HG03025 (cell line): ENCODE results near the gene SPARCL1.
A peak's percentile ranks its signal among the peaks of the same experiment; 100 is the strongest.
"Not testable (repeated sequence)": the region's sequence is repeated elsewhere in the genome, so short reads cannot be mapped to it uniquely, and the experiment has no call there.

Experiments used
- ATAC-seq: cut with Tn5 transposase; IDR thresholded peaks from one replicate; pipeline ENCODE4 v1.9.1; 2021; ENCODE audit warnings: mild to moderate bottlenecking, moderate library complexity; ENCODE audit not compliant: unreplicated experiment, low FRiP score

Gene SPARCL1

GRCh38 chr4:87529187-87529586, at the start of gene SPARCL1:
TSS of gene SPARCL1 (minus strand) at chr4:87529376. CDS start at chr4:87499574, 29,802 bp downstream.
- no peak for ATAC-seq

- ATAC-seq, result no peak
These were observed 46.8 kb upstream of the SPARCL1 start for GRCh38 chr4:87575983-87576382.

- no peak for ATAC-seq
These were observed 46.2 kb upstream of the SPARCL1 start for GRCh38 chr4:87575408-87575807.

- ATAC-seq, result no peak
These were observed 45.8 kb upstream of the SPARCL1 start for GRCh38 chr4:87574996-87575395.

- not testable (repeated sequence) for ATAC-seq
These were observed 45.2 kb upstream of the SPARCL1 start for GRCh38 chr4:87574376-87574775.

- ATAC-seq, result no peak
These were observed 41.2 kb upstream of the SPARCL1 start for GRCh38 chr4:87570290-87570805.

GRCh38 chr4:87567191-87567590, 38.0 kb upstream of the SPARCL1 start:
- ATAC-seq, result no peak

- no peak for ATAC-seq
These were observed 37.1 kb upstream of the SPARCL1 start for GRCh38 chr4:87566276-87566675.

GRCh38 chr4:87565746-87566145, 36.6 kb upstream of the SPARCL1 start:
- no peak for ATAC-seq

GRCh38 chr4:87560802-87561201, 31.6 kb upstream of the SPARCL1 start:
- ATAC-seq, result no peak

- peak; percentile 94 for ATAC-seq
These were observed 30.1 kb upstream of the SPARCL1 start for GRCh38 chr4:87559090-87559837.

- no peak for ATAC-seq
These were observed 28.2 kb upstream of the SPARCL1 start for GRCh38 chr4:87557348-87557747.

GRCh38 chr4:87555773-87556619, 26.8 kb upstream of the SPARCL1 start:
- no peak for ATAC-seq

GRCh38 chr4:87553182-87553581, 24.0 kb upstream of the SPARCL1 start:
- no peak for ATAC-seq

GRCh38 chr4:87551361-87551760, 22.2 kb upstream of the SPARCL1 start:
- ATAC-seq, result no peak

GRCh38 chr4:87547016-87547708, 18.0 kb upstream of the SPARCL1 start:
- ATAC-seq, result no peak

- ATAC-seq, result no peak
These were observed 15.9 kb upstream of the SPARCL1 start for GRCh38 chr4:87545052-87545451.

GRCh38 chr4:87543835-87544461, 14.8 kb upstream of the SPARCL1 start:
- ATAC-seq, result no peak

GRCh38 chr4:87542734-87543312, 13.6 kb upstream of the SPARCL1 start:
- ATAC-seq, result no peak
